Thoracic aorta (tissue), 2 donors: Measurements from ENCODE around the gene BFAR. TPM values are rescaled to one million over a fixed set of nuclear protein-coding genes. Genes with fewer than 3 reads are reported as not detected.
"Not testable (repeated sequence)": the region's sequence is repeated elsewhere in the genome, so short reads cannot be mapped to it uniquely, and the experiment has no call there.

Experiments used
- ATAC-seq: fragments of 150-250 bp; one replicate; pipeline ENCODE4 v1.8.0; 2017; ENCODE audit warnings: low read depth; ENCODE audit not compliant: insufficient number of reproducible peaks, low FRiP score
- DNase-seq: peaks from one replicate; pipeline ENCODE4 v3.0.0-alpha.2; 2020; ENCODE audit warnings: low spot score
- H3K27ac ChIP-seq, 2 donors: fragments of 200-600 bp; sonication (generic); 1 replicate in 1 of 2; 2 replicates in 1 of 2; pipeline ENCODE4 v1.5.1; 2016; ENCODE audit warnings: mild to moderate bottlenecking in 2 of 2, moderate library complexity in 2 of 2
- H3K27me3 ChIP-seq: fragments of 200-600 bp; sonication (generic); replicated peaks from 2 replicates; pipeline ENCODE4 v1.6.0; 2016; ENCODE audit warnings: mild to moderate bottlenecking; ENCODE audit not compliant: insufficient read depth
- H3K36me3 ChIP-seq: fragments of 200-600 bp; sonication (generic); one replicate; pipeline ENCODE4 v1.5.1; 2016
- H3K4me1 ChIP-seq, 2 donors: fragments of 200-600 bp; sonication (generic); 1 replicate in 1 of 2; 2 replicates in 1 of 2; pipeline versions ENCODE4 v1.5.1 to v1.6.0; 2016; ENCODE audit warnings: low read depth in 2 of 2, mild to moderate bottlenecking in 1 of 2; ENCODE audit not compliant: control insufficient read depth in 1 of 2
- H3K4me3 ChIP-seq: fragments of 200-600 bp; sonication (generic); 2 replicates; pipeline ENCODE4 v1.5.1; 2016; ENCODE audit warnings: mild to moderate bottlenecking
- H3K9me3 ChIP-seq: fragments of 200-600 bp; sonication (generic); 2 replicates; pipeline ENCODE4 v1.5.1; 2016
- total RNA-seq, 2 donors: library from RNA; depleted of rRNA; stranded (reverse); fragments of >200 nt; gene quantifications; one replicate each; pipeline versions ENCODE4 v1.1.0 to v1.2.3, GENCODE V29; 2016
- TF ChIP-seq, protein P1 (sequence below): fragments of 200-600 bp; sonication (generic); IDR thresholded peaks from one replicate; pipeline ENCODE4 v1.5.1; 2019; ENCODE audit warnings: antibody characterized with exemption

The BFAR gene
- total RNA-seq, 2 donors from 2014 or later, result 27.2 to 50.9 TPM

- H3K27me3 ChIP-seq, result no peaks in the 10 kb centered on the region
- no peaks in the 10 kb centered on the region for H3K36me3 ChIP-seq
- no peaks in the 10 kb centered on the region for H3K9me3 ChIP-seq
- no peak for DNase-seq
- H3K4me3 ChIP-seq, result no peak overlapping the region
- no peak overlapping the region for H3K27ac ChIP-seq
- TF ChIP-seq, protein P1, sequence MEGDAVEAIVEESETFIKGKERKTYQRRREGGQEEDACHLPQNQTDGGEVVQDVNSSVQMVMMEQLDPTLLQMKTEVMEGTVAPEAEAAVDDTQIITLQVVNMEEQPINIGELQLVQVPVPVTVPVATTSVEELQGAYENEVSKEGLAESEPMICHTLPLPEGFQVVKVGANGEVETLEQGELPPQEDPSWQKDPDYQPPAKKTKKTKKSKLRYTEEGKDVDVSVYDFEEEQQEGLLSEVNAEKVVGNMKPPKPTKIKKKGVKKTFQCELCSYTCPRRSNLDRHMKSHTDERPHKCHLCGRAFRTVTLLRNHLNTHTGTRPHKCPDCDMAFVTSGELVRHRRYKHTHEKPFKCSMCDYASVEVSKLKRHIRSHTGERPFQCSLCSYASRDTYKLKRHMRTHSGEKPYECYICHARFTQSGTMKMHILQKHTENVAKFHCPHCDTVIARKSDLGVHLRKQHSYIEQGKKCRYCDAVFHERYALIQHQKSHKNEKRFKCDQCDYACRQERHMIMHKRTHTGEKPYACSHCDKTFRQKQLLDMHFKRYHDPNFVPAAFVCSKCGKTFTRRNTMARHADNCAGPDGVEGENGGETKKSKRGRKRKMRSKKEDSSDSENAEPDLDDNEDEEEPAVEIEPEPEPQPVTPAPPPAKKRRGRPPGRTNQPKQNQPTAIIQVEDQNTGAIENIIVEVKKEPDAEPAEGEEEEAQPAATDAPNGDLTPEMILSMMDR, result no peak
- H3K4me1 ChIP-seq, result no peaks in the 10 kb centered on the region
- ATAC-seq, result no peak
Measured at GRCh38 chr16:14678748-14679497, 46.2 kb downstream of the BFAR start.

GRCh38 chr16:14680396-14680795 is 47.6 kb downstream of the BFAR start:
- not testable (repeated sequence) for H3K27ac ChIP-seq, H3K4me1 ChIP-seq, H3K36me3 ChIP-seq, H3K4me3 ChIP-seq, H3K27me3 ChIP-seq, ATAC-seq, H3K9me3 ChIP-seq, DNase-seq

- H3K4me3 ChIP-seq, result no peak overlapping the region
- no peaks in the 10 kb centered on the region for H3K9me3 ChIP-seq
- H3K36me3 ChIP-seq, result no peaks in the 10 kb centered on the region
- ATAC-seq (no peak), DNase-seq (no peak)
- H3K27me3 ChIP-seq, result no peaks in the 10 kb centered on the region
- H3K27ac ChIP-seq, result no peak overlapping the region
- no peaks in the 10 kb centered on the region for H3K4me1 ChIP-seq
- TF ChIP-seq, protein P1, result no peak
Measured at GRCh38 chr16:14681115-14681514, 48.4 kb downstream of the BFAR start.

DNA sequence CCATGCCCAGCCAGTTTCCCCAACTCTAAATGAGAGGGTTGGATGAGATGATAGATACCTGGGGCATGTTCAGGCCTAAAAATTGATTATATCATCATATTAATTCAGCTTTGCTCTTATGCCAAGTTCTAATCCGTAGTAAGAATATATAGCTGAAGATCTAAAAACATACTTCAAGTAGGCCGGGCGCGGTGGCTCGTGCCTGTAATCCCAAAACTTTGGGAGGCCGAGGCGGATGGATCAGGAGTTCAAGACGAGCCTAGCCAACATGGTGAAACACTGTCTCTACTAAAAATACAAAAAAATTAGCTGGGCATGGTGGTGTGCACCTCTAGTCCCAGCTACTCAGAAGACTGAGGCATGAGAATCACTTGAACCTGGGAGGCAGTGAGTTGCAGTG is 49.4 kb downstream of the BFAR start:
- H3K4me3 ChIP-seq, result no peak overlapping the region
- no peak overlapping the region for H3K27ac ChIP-seq
- no peaks in the 10 kb centered on the region for H3K27me3 ChIP-seq
- no peaks in the 10 kb centered on the region for H3K4me1 ChIP-seq
- ATAC-seq, result no peak
- no peak for DNase-seq
- H3K9me3 ChIP-seq, result no peaks in the 10 kb centered on the region
- no peaks in the 10 kb centered on the region for H3K36me3 ChIP-seq
- TF ChIP-seq, protein P1, result no peak

DNA sequence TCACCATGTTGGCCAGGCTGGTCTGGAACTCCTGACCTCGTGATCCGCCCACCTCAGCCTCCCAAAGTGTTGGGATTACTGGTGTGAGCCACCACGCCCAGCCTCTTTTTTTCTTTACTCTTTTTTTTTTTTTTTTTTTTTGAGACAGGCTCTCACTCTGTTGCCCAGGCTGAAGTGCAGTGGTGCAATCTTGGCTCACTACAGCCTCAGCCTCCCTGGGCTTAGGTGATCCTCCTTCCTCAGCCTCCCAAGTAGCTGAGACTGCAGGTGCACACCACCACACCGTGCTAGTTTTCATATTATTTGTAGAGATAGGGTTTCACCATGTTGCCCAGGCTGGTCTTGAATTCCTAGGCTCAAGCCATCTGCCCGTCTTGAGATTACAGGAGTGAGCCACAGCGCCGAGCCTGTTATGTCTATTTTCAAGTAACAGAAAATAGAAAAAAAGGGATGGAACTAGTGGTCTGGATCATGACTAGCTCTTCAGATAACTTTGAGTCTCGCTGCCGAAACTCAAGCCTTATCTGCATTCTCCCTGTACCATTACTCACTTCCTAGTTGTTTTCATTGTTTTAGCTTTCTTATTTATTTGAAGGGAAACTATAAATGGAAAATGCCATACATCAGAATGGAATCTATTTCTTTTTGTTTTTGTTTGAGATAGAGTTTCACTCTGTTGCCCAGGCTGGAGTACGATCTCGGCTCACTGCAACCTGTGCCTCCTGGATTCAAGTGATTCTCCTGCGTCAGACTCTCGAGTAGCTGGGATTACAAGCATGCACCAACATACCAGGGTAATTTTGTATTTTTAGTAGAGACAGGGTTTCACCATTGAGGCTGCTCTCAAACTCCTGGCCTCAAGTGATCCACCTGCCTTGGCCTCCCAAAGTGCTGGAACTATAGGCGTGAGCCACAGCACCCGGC is 53.4 kb downstream of the BFAR start:
- H3K9me3 ChIP-seq, DNase-seq, H3K36me3 ChIP-seq, H3K27me3 ChIP-seq, H3K4me1 ChIP-seq, H3K27ac ChIP-seq: not testable (repeated sequence)
- peak; percentile 43 for ATAC-seq
- peak overlapping the region; percentile 48 for H3K4me3 ChIP-seq

- H3K27ac ChIP-seq, H3K4me1 ChIP-seq, H3K9me3 ChIP-seq, DNase-seq, ATAC-seq, H3K4me3 ChIP-seq, H3K36me3 ChIP-seq, H3K27me3 ChIP-seq: not testable (repeated sequence)
Measured at GRCh38 chr16:14694129-14694528, 61.4 kb downstream of the BFAR start, which contains the start of gene PLA2G10. TSS of gene PLA2G10 (minus strand) at chr16:14694308. CDS start at chr16:14694229, 79 bp downstream.

DNA sequence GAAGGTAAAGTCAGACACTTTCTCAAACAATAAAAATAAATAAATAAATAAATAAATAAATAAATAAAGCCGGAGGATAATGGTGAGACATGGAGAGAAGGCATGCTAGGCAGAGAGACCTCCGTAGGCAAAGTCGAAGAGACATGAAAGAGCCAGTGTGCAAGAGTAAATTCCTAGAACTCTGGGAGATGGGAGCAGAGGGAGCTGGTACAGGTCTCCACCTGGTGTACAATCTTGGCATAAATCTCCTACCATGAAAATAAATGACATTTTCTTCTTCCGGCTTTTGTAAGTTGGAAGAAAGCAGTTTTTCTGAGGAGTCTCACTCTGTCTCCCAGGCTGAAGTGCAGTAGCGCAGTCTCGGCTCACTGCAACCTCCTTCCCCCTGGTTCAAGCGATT is 69.1 kb downstream of the BFAR start:
- H3K4me3 ChIP-seq, H3K9me3 ChIP-seq, H3K27ac ChIP-seq, H3K27me3 ChIP-seq, H3K4me1 ChIP-seq, ATAC-seq, DNase-seq, H3K36me3 ChIP-seq: not testable (repeated sequence)

DNA sequence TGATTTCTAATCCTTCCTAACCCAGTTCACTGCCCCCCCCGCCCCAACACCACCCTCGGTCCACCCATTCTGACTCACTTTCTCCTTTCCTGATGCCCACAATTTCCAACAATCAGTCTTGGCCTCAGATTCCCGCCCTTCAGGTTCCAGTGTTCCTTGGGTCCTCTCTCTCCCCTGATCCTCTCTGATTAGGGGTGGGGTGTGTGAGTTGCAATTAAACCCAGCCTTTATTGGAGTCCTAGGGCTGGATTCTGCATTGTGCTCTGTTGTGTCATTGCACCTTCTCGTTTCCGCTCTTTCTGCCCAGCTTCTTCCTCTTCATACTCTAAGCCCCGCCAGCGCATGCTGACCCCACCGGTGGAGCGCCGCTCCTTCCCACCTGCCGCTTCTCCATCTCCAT is 69.9 kb downstream of the BFAR start:
- ATAC-seq, H3K4me1 ChIP-seq, H3K36me3 ChIP-seq, H3K9me3 ChIP-seq, DNase-seq, H3K27ac ChIP-seq, H3K4me3 ChIP-seq, H3K27me3 ChIP-seq: not testable (repeated sequence)

DNA sequence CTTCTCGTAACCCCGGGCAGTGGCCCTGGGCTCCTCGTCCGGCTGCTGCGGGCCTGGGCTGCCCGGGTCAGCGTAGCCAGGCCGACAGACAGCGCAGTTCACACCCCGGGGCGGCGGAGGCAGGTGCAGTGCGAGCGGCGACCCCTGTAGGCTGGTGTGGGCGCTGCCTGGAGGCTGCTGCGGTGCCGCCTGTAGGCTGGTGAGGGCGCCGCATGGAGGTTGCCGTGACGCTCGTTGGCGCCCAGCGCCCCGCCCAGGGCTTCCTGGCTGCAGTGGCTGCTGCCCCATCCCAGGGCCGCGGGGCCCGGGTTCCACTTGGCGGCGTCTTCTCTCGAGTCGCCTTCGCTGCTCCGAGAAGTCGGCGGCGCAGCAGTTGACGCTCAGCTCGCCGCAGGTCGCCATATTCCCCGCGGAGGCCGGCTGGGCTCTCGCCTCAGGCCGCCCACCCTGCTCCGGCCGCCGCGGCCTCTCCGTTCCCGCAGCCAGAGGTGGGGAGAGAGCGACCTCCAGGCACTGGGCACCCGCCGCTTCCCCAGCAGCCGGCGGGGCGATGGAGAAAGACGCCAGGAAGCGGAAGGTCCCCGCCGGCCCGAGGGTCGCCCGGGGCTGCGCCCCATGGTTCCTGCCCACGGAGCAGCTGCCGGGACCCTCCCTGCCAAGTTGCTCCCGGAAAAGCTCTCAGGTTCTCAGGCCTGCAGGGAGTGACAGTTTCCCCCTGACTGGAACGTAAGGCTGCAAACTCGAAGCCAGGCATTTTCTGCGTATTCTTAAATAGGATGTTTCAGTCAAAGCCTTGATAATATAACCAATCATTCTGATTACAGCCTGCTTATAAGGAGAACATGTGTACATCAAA is 70.6 kb downstream of the BFAR start, which contains the start of gene NPIPA3:
Gene NPIPA3 (plus strand): TSS at position 256 of the 856 bp plus-strand sequence. CDS start 5,533 bp downstream, outside the sequence.
- H3K4me3 ChIP-seq, DNase-seq, H3K27ac ChIP-seq, H3K4me1 ChIP-seq, ATAC-seq, H3K27me3 ChIP-seq, H3K36me3 ChIP-seq, H3K9me3 ChIP-seq: not testable (repeated sequence)
